ENCODE measurements around the gene PPHLN1.

DNA sequence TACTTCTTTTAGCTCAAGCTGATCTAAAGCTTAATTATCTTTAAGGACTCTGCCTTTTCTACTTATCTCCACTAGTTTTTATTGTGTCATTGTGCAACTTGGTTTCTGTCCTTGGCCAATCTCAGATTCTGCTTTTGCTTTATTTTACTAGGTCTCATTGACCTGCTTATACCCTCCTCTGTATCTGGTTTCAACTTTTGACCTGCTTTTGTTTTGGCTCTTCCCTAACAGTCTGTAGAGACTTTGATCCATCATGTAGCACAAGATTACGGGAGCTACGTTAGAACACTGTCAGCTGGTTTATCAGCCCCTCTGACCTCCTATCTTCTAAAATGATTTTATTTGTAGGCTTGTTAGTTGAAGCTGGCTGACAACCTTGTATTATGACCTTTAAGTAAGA is 43.7 kb upstream of the PPHLN1 start:
- no peak for TF ChIP-seq POLR2A (IDR thresholded peaks at IDR 0.05)
- no peak for TF ChIP-seq CTCF (IDR thresholded peaks at IDR 0.05)
- TF ChIP-seq EP300 (IDR thresholded peaks at IDR 0.05): no peak
- no peak for TF ChIP-seq POLR2AphosphoS5 (IDR thresholded peaks at IDR 0.05)
